HG03064 (cell line): ENCODE data around the gene AKAP6.

Experiments
- ATAC-seq: cut with Tn5 transposase; IDR thresholded peaks from one replicate; pipeline ENCODE4 v1.9.1; 2021; ENCODE audit warnings: low read depth; ENCODE audit not compliant: unreplicated experiment

The AKAP6 gene

GRCh38 chr14:32472076-32472475, 143.0 kb downstream of the AKAP6 start:
- ATAC-seq = no peak

GRCh38 chr14:32472512-32473463, 143.7 kb downstream of the AKAP6 start:
- ATAC-seq = no peak

- no peak for ATAC-seq
These were observed 144.4 kb downstream of the AKAP6 start for GRCh38 chr14:32473464-32473855.

GRCh38 chr14:32474478-32475195, 145.5 kb downstream of the AKAP6 start:
- no peak for ATAC-seq

- ATAC-seq = no peak
These were observed 147.4 kb downstream of the AKAP6 start for GRCh38 chr14:32476532-32476931.

- ATAC-seq = no peak
These were observed 148.3 kb downstream of the AKAP6 start for GRCh38 chr14:32477396-32477795.

- ATAC-seq = no peak
These were observed 149.0 kb downstream of the AKAP6 start for GRCh38 chr14:32478050-32478449.

- no peak for ATAC-seq
These were observed 151.2 kb downstream of the AKAP6 start for GRCh38 chr14:32480337-32480736.

- ATAC-seq = no peak
These were observed 152.6 kb downstream of the AKAP6 start for GRCh38 chr14:32481707-32482106.

- ATAC-seq = no peak
These were observed 162.4 kb downstream of the AKAP6 start for GRCh38 chr14:32491416-32492016.

- ATAC-seq = no peak
These were observed 163.4 kb downstream of the AKAP6 start for GRCh38 chr14:32492457-32492856.

- no peak for ATAC-seq
These were observed 165.7 kb downstream of the AKAP6 start for GRCh38 chr14:32494609-32495434.

- ATAC-seq = no peak
These were observed 166.3 kb downstream of the AKAP6 start for GRCh38 chr14:32495435-32495734.

- ATAC-seq = no peak
These were observed 168.2 kb downstream of the AKAP6 start for GRCh38 chr14:32497248-32497647.

- ATAC-seq = no peak
These were observed 178.2 kb downstream of the AKAP6 start for GRCh38 chr14:32507029-32507984.

- ATAC-seq = no peak
These were observed 179.2 kb downstream of the AKAP6 start for GRCh38 chr14:32508281-32508680.

GRCh38 chr14:32509632-32510187, 180.6 kb downstream of the AKAP6 start:
- no peak for ATAC-seq

- no peak for ATAC-seq
These were observed 181.7 kb downstream of the AKAP6 start for GRCh38 chr14:32510815-32511214.

GRCh38 chr14:32512348-32512747, 183.2 kb downstream of the AKAP6 start:
- no peak for ATAC-seq
